Large intestine (tissue), 3 donors: ENCODE results near the gene PTBP1. TPM values are rescaled to one million over a fixed set of nuclear protein-coding genes. Genes with fewer than 3 reads are reported as not detected.

ENCODE experiments used
- DNase-seq, 2 donors: peaks; one replicate each; pipeline versions ENCODE4 v3.0.0 to v3.0.0-alpha.2; 2013
- H3K27ac ChIP-seq: one replicate; pipeline ENCODE4 v1.5.1; 2013; ENCODE audit warnings: low read length
- H3K27me3 ChIP-seq: 2 replicates; pipeline ENCODE4 v1.6.1; 2013; ENCODE audit warnings: low read length; ENCODE audit not compliant: control insufficient read depth, insufficient read depth
- H3K36me3 ChIP-seq: 2 replicates; pipeline ENCODE4 v1.6.1; 2013; ENCODE audit warnings: low read length; ENCODE audit not compliant: control insufficient read depth, insufficient read depth
- H3K4me1 ChIP-seq: one replicate; pipeline ENCODE4 v1.6.1; 2013; ENCODE audit warnings: low read length; ENCODE audit not compliant: control insufficient read depth, insufficient read depth
- H3K4me3 ChIP-seq: one replicate; pipeline ENCODE4 v1.5.1; 2013; ENCODE audit warnings: low read length
- H3K9me3 ChIP-seq: one replicate; pipeline ENCODE4 v1.6.1; 2013; ENCODE audit warnings: mild to moderate bottlenecking, low read depth, low read length, moderate library complexity; ENCODE audit not compliant: control insufficient read depth
- WGBS: methylation state at CpG from one replicate; pipeline ENCODE4 v1.1.5; 2013; ENCODE audit warnings: low lambda C conversion rate; ENCODE audit not compliant: insufficient coverage; 5-methylcytosine and 5-hydroxymethylcytosine counted together
- polyA plus RNA-seq: library from polyadenylated mRNA; unstranded; fragments of 120-200 nt; gene quantifications from one replicate; pipeline ENCODE4 v1.2.1, GENCODE V29; 2013

PTBP1 gene
- polyA plus RNA-seq, 1 donor: 240 TPM

- Histone ChIP-seq H3K27ac (no peak overlapping the region), H3K36me3 (peaks cover 21% of the 10 kb centered on the region), H3K9me3 (peaks cover 7% of the 10 kb centered on the region), H3K4me1 (peaks cover 25% of the 10 kb centered on the region), H3K4me3 (peak overlapping the region; percentile 83), H3K27me3 (no peaks in the 10 kb centered on the region)
- DNase-seq: peak in 1 of 2 donors; percentile 3
- WGBS: no CpG with 5 or more reads among the region's 39 CpGs
Observed at GRCh38 chr19:795691-796581, 1.3 kb upstream of the PTBP1 start.

- peaks cover 39% of the 10 kb centered on the region for H3K36me3 ChIP-seq
- peak; percentile 93 to 97 for DNase-seq
- peaks cover 7% of the 10 kb centered on the region for H3K9me3 ChIP-seq
- peak overlapping the region; percentile 79 for H3K4me3 ChIP-seq
- no peaks in the 10 kb centered on the region for H3K27me3 ChIP-seq
- peak overlapping the region; percentile 98 for H3K27ac ChIP-seq
- WGBS: no CpG with 5 or more reads among the region's 129 CpGs
- H3K4me1 ChIP-seq: peaks cover 41% of the 10 kb centered on the region
Observed at GRCh38 chr19:797528-798414, 519 bp downstream of the PTBP1 start.

GRCh38 chr19:798415-799075 is 1.3 kb downstream of the PTBP1 start:
- peaks cover 47% of the 10 kb centered on the region for H3K36me3 ChIP-seq
- no peaks in the 10 kb centered on the region for H3K27me3 ChIP-seq
- H3K4me3 ChIP-seq: peak overlapping the region; percentile 79
- peak; percentile 76 to 84 for DNase-seq
- peak overlapping the region; percentile 98 for H3K27ac ChIP-seq
- WGBS: no CpG with 5 or more reads among the region's 44 CpGs
- peaks cover 47% of the 10 kb centered on the region for H3K4me1 ChIP-seq
- peaks cover 9% of the 10 kb centered on the region for H3K9me3 ChIP-seq

- WGBS: no CpG with 5 or more reads among the region's 28 CpGs
- Histone ChIP-seq H3K36me3 (peaks cover 54% of the 10 kb centered on the region), H3K4me3 (peak overlapping the region; percentile 79), H3K27ac (peak overlapping the region; percentile 98), H3K9me3 (peaks cover 9% of the 10 kb centered on the region), H3K4me1 (peaks cover 47% of the 10 kb centered on the region), H3K27me3 (no peaks in the 10 kb centered on the region)
- peak in 1 of 2 donors; percentile 50 for DNase-seq
Observed at GRCh38 chr19:799076-799881, 2.0 kb downstream of the PTBP1 start.

- Histone ChIP-seq H3K27ac (peak overlapping the region; percentile 98), H3K4me3 (peak overlapping the region; percentile 79), H3K36me3 (peaks cover 66% of the 10 kb centered on the region), H3K9me3 (peaks cover 10% of the 10 kb centered on the region), H3K27me3 (no peaks in the 10 kb centered on the region), H3K4me1 (peaks cover 47% of the 10 kb centered on the region)
- peak; percentile 49 to 70 for DNase-seq
- WGBS: 40% methylated on average over 1 of the region's 17 CpGs
Observed at GRCh38 chr19:800360-801029, 3.2 kb downstream of the PTBP1 start.

- H3K27ac ChIP-seq: peak overlapping the region; percentile 98
- H3K36me3 ChIP-seq: peaks cover 72% of the 10 kb centered on the region
- H3K4me1 ChIP-seq: peaks cover 42% of the 10 kb centered on the region
- WGBS: no CpG with 5 or more reads among the region's 29 CpGs
- H3K27me3 ChIP-seq: no peaks in the 10 kb centered on the region
- DNase-seq: peak in 1 of 2 donors; percentile 40
- peak overlapping the region; percentile 79 for H3K4me3 ChIP-seq
- peaks cover 11% of the 10 kb centered on the region for H3K9me3 ChIP-seq
Observed at GRCh38 chr19:801030-801860, 4.0 kb downstream of the PTBP1 start.

GRCh38 chr19:801861-802497 is 4.7 kb downstream of the PTBP1 start:
- Histone ChIP-seq H3K36me3 (peaks cover 79% of the 10 kb centered on the region), H3K4me3 (peak overlapping the region; percentile 79), H3K4me1 (peaks cover 40% of the 10 kb centered on the region)

GRCh38 chr19:802498-803098 is 5.3 kb downstream of the PTBP1 start:
- H3K4me3 ChIP-seq: peak overlapping the region; percentile 79
- H3K27ac ChIP-seq: peak overlapping the region; percentile 98
- DNase-seq: peak in 1 of 2 donors; percentile 30
- peaks cover 15% of the 10 kb centered on the region for H3K9me3 ChIP-seq
- peaks cover 85% of the 10 kb centered on the region for H3K36me3 ChIP-seq
- H3K4me1 ChIP-seq: peaks cover 40% of the 10 kb centered on the region
- no peaks in the 10 kb centered on the region for H3K27me3 ChIP-seq
- WGBS: no CpG with 5 or more reads among the region's 28 CpGs

More at GRCh38 chr19:801861-802497, 4.7 kb downstream of the PTBP1 start:
- DNase-seq: peak in 1 of 2 donors; percentile 21
- Histone ChIP-seq H3K27ac (peak overlapping the region; percentile 98), H3K9me3 (peaks cover 12% of the 10 kb centered on the region), H3K27me3 (no peaks in the 10 kb centered on the region)
- no CpG with 5 or more reads among the region's 23 CpGs for WGBS
